Endothelial cell of umbilical vein (primary cell): Measurements from ENCODE around the gene CARD9. TPM values are rescaled to one million over a fixed set of nuclear protein-coding genes. Genes with fewer than 3 reads are reported as not detected.

Experiments used
- BruUV-seq: library from RNA; stranded (reverse); fragments of 400-500 nt; replicated peaks from 2 replicates; lab custom pipeline; 2021; lab: Mats Ljungman, UMichigan
- CTCF ChIA-PET: fragments of 300-600, 350-600 bp; sonication (Branson Sonifier 250); formaldehyde crosslinking; loops from one replicate; lab custom pipeline; 2021; ENCODE audit warnings: antibody characterized with exemption, inconsistent platforms; lab: Charles Lee
- POLR2A ChIA-PET: fragments of 300-600, 350-600 bp; sonication (Branson Sonifier 250); formaldehyde crosslinking; loops from one replicate; lab custom pipeline; 2021; ENCODE audit warnings: antibody characterized with exemption, inconsistent platforms; lab: Charles Lee
- DNase-seq: peaks from one replicate; pipeline ENCODE4 v3.0.0-alpha.2; 2011; ENCODE audit warnings: low read depth, low spot score
- FAIRE-seq: peaks from 2 replicates; lab custom pipeline; 2011; peaks lifted over from hg19 to GRCh38; lab: Jason Lieb, UNC
- H2AFZ ChIP-seq: 2 replicates; pipeline ENCODE4 v1.6.0; 2012; ENCODE audit warnings: low read depth, low read length, control low read depth, inconsistent platforms
- H3K27ac ChIP-seq: 2 replicates; pipeline ENCODE4 v1.5.1; 2011; ENCODE audit warnings: low read depth, mild to moderate bottlenecking, control low read depth, low read length, moderate library complexity; ENCODE audit not compliant: insufficient read depth
- H3K27me3 ChIP-seq, 2 experiments: 2 replicates each; pipeline versions ENCODE4 v1.6.0 to v1.6.1; 2011; ENCODE audit warnings: low read length in 2 of 2, mixed read lengths in 1 of 2; ENCODE audit not compliant: control insufficient read depth in 2 of 2, insufficient read depth in 2 of 2
- H3K36me3 ChIP-seq, 2 experiments: 2 replicates in 1 of 2; 3 replicates in 1 of 2; pipeline ENCODE4 v1.5.1; 2011; ENCODE audit warnings: low read length in 2 of 2, mild to moderate bottlenecking in 1 of 2, moderate library complexity in 1 of 2; ENCODE audit not compliant: control insufficient read depth in 2 of 2, insufficient read depth in 2 of 2; ENCODE audit errors: extremely low read depth in 1 of 2
- H3K4me1 ChIP-seq: 3 replicates; pipeline ENCODE4 v1.5.1; 2011; ENCODE audit warnings: mild to moderate bottlenecking, low read length; ENCODE audit not compliant: control insufficient read depth, insufficient read depth; ENCODE audit errors: extremely low read depth
- H3K4me2 ChIP-seq: 2 replicates; pipeline ENCODE4 v1.6.1; 2011; ENCODE audit warnings: low read length, control low read depth, mixed read lengths; ENCODE audit not compliant: insufficient read depth
- H3K4me3 ChIP-seq, 3 experiments: fragments of 200-600 bp in 1 of 3; sonication (generic), shearing (Covaris generic) in 1 of 3; replicated peaks in 1 of 3; 2 replicates each; pipeline ENCODE4 v1.5.1; 2011 to 2016; ENCODE audit warnings: control low read depth in 3 of 3, low read length in 3 of 3, mild to moderate bottlenecking in 2 of 3, inconsistent platforms in 1 of 3, low read depth in 1 of 3, moderate library complexity in 1 of 3; ENCODE audit not compliant: insufficient read depth in 1 of 3
- H3K79me2 ChIP-seq: 2 replicates; pipeline ENCODE4 v1.6.0; 2012; ENCODE audit warnings: low read length, inconsistent platforms; ENCODE audit not compliant: control insufficient read depth, insufficient read depth
- H3K9ac ChIP-seq: replicated peaks from 2 replicates; pipeline ENCODE3; 2011; ENCODE audit warnings: low read length, control low read depth; ENCODE audit not compliant: insufficient read depth; ENCODE audit errors: extremely low read depth
- H3K9me1 ChIP-seq: replicated peaks from 3 replicates; pipeline ENCODE4 v1.6.0; 2011; ENCODE audit warnings: mild to moderate bottlenecking, low read length; ENCODE audit not compliant: control insufficient read depth, insufficient read depth; ENCODE audit errors: extremely low read depth
- H3K9me3 ChIP-seq: replicated peaks from 2 replicates; pipeline ENCODE4 v1.5.1; 2012; ENCODE audit warnings: low read length, inconsistent platforms; ENCODE audit not compliant: control insufficient read depth, insufficient read depth
- H4K20me1 ChIP-seq: replicated peaks from 2 replicates; pipeline ENCODE3; 2011; ENCODE audit warnings: mild to moderate bottlenecking, low read length; ENCODE audit not compliant: control insufficient read depth, insufficient read depth; ENCODE audit errors: extremely low read depth
- CTCF ChIP-seq, 2 donors: IDR thresholded peaks; 1 replicate in 1 of 2; 2 replicates in 1 of 2; pipeline ENCODE4 v1.5.1; 2011; ENCODE audit warnings: low read length in 2 of 2, mild to moderate bottlenecking in 2 of 2, moderate library complexity in 2 of 2, control low read depth in 1 of 2, inconsistent platforms in 1 of 2, low read depth in 1 of 2; ENCODE audit not compliant: insufficient read depth in 1 of 2; ENCODE audit errors: extremely low read depth in 1 of 2
- EZH2 ChIP-seq: IDR thresholded peaks from 2 replicates; pipeline ENCODE4 v1.6.1; 2012; ENCODE audit warnings: borderline replicate concordance, low read depth, mild to moderate bottlenecking, moderate library complexity, low read length, inconsistent platforms; ENCODE audit not compliant: severe bottlenecking
- FOS ChIP-seq: IDR thresholded peaks from 2 replicates; pipeline ENCODE4 v1.6.1; 2011; ENCODE audit warnings: mild to moderate bottlenecking, low read length, moderate library complexity, borderline replicate concordance; ENCODE audit not compliant: insufficient read depth
- GATA2 ChIP-seq: IDR thresholded peaks from 2 replicates; pipeline ENCODE4 v1.7.0; 2011; ENCODE audit warnings: low read depth, mild to moderate bottlenecking, moderate library complexity, mixed read lengths, low read length; ENCODE audit not compliant: insufficient read length, insufficient read depth
- JUN ChIP-seq: IDR thresholded peaks from 2 replicates; pipeline ENCODE4 v1.6.1; 2011; ENCODE audit warnings: borderline replicate concordance, low read depth; ENCODE audit not compliant: insufficient read length, insufficient read depth
- MAX ChIP-seq: IDR thresholded peaks from 2 replicates; pipeline ENCODE4 v1.6.1; 2011; ENCODE audit not compliant: insufficient read depth, insufficient read length
- MYC ChIP-seq: IDR thresholded peaks from one replicate; pipeline ENCODE4 v1.6.1; 2011; ENCODE audit warnings: mild to moderate bottlenecking, low read depth, low read length
- POLR2A ChIP-seq: IDR thresholded peaks from 2 replicates; pipeline ENCODE4 v1.6.1; 2012; ENCODE audit warnings: low read depth, mild to moderate bottlenecking, control low read depth, low read length
- POLR2AphosphoS5 ChIP-seq: IDR thresholded peaks from 2 replicates; pipeline ENCODE4 v1.6.1; 2012; ENCODE audit warnings: low read depth, mild to moderate bottlenecking, control low read depth, low read length, moderate library complexity; ENCODE audit not compliant: insufficient read depth
- dilution Hi-C: fragments of 300-500 bp; cut with MboI; formaldehyde crosslinking; loops from one replicate; pipeline ENCODE4 v1.15.0; 2019; ENCODE audit warnings: low sequenced_read_pairs; ENCODE audit not compliant: extremely low pct_ligation_motif_present
- intact Hi-C: fragments of 100-400 bp; cut with micrococcal nuclease; formaldehyde crosslinking; loops from one replicate; pipeline ENCODE4 v1.10.0; 2022
- polyA plus RNA-seq, 4 experiments: library from polyadenylated mRNA; depleted of rRNA in 3 of 4; stranded (reverse) in 3 of 4; unstranded in 1 of 4; fragments of >200 nt; gene quantifications; 2 replicates each; pipeline versions ENCODE4 v1.2.1 to v1.2.3, GENCODE V29; 2011 to 2012; ENCODE audit warnings: missing spikeins in 1 of 4
- total RNA-seq: library from RNA; stranded (reverse); gene quantifications from 2 replicates; pipeline ENCODE4 v1.2.3, GENCODE V29; 2021

CARD9 gene
- total and polyA plus RNA-seq, 2 donors (not counting 3 experiments of a cell fraction or from before 2014, with no cell fraction given): 0.22 to 0.71 TPM

- dilution Hi-C loops: no loop called here
Observed at GRCh38 chr9:136398286-136398685, 24.8 kb upstream of the CARD9 start.

GRCh38 chr9:136397643-136398042 lies 24.2 kb upstream of the CARD9 start:
- no peak overlapping the region for H2AFZ ChIP-seq
- DNase-seq (no peak), FAIRE-seq (no peak)
- peaks cover 7 to 50% of the 10 kb centered on the region in 2 experiments for H3K36me3 ChIP-seq
- peaks cover 22% of the 10 kb centered on the region for H3K79me2 ChIP-seq
- H3K4me2 ChIP-seq: no peak overlapping the region
- H4K20me1 ChIP-seq: no peaks in the 10 kb centered on the region
- CTCF ChIA-PET: interaction anchor here (1.7 to 2.3 kb wide), 2 partner anchors 12 to 85 kb away, joined by 8 to 9 read pairs; partner anchors contain the start of genes ENTR1 and PMPCA
- no peaks in the 10 kb centered on the region for H3K27me3 ChIP-seq
- POLR2A ChIA-PET: no interaction called here
- intact Hi-C loops: no loop called here
- no peak overlapping the region for H3K4me3 ChIP-seq
- H3K9ac ChIP-seq: no peak overlapping the region
- TF ChIP-seq MAX: no peak
- no peak for TF ChIP-seq POLR2AphosphoS5
- TF ChIP-seq GATA2: no peak
- TF ChIP-seq POLR2A: no peak
- no peak for TF ChIP-seq JUN
- no peak for TF ChIP-seq MYC
- no peak for TF ChIP-seq EZH2
- no TSS peak for BruUV-seq
- H3K4me1 ChIP-seq: peaks cover 10% of the 10 kb centered on the region
- no peaks in the 10 kb centered on the region for H3K9me3 ChIP-seq
- H3K27ac ChIP-seq: no peak overlapping the region
- H3K9me1 ChIP-seq: no peaks in the 10 kb centered on the region
- dilution Hi-C loops: no loop called here

More at GRCh38 chr9:136398286-136398685, 24.8 kb upstream of the CARD9 start:
- H3K27me3 ChIP-seq: no peaks in the 10 kb centered on the region
- H4K20me1 ChIP-seq: no peaks in the 10 kb centered on the region
- no peak for TF ChIP-seq FOS
- no peak for TF ChIP-seq CTCF (IDR thresholded peaks at IDR 0.05; ENCODE audit: extremely low read depth in 1 of 2, insufficient read depth in 1 of 2, low read depth in 1 of 2, low read length in 2 of 2)
- POLR2A ChIA-PET: no interaction called here
- CTCF ChIA-PET: interaction anchor here (1.0 to 2.3 kb wide), 2 partner anchors 12 to 85 kb away, joined by 4 to 8 read pairs; partner anchors contain the start of genes ENTR1 and PMPCA
- H3K36me3 ChIP-seq: peaks cover 4 to 43% of the 10 kb centered on the region in 2 experiments
- no peak for FAIRE-seq
- no peak overlapping the region for H3K4me3 ChIP-seq
- H3K9ac ChIP-seq: no peak overlapping the region
- no peak overlapping the region for H3K4me2 ChIP-seq
- H3K4me1 ChIP-seq: peaks cover 10% of the 10 kb centered on the region
- BruUV-seq: no TSS peak
- no peak overlapping the region for H3K27ac ChIP-seq
- H2AFZ ChIP-seq: no peak overlapping the region
- H3K79me2 ChIP-seq: peaks cover 22% of the 10 kb centered on the region
- intact Hi-C loops: no loop called here
- H3K9me1 ChIP-seq: no peaks in the 10 kb centered on the region
- H3K9me3 ChIP-seq: no peaks in the 10 kb centered on the region
- no peak for DNase-seq
